ENCODE measurements around the gene LYST. TPM values are rescaled to one million over a fixed set of nuclear protein-coding genes. Genes with fewer than 3 reads are reported as not detected.

LYST gene
- polyA plus RNA-seq, 1 donor (not counting 4 experiments of a cell fraction or from before 2014, with no cell fraction given), result 24.7 TPM

DNA sequence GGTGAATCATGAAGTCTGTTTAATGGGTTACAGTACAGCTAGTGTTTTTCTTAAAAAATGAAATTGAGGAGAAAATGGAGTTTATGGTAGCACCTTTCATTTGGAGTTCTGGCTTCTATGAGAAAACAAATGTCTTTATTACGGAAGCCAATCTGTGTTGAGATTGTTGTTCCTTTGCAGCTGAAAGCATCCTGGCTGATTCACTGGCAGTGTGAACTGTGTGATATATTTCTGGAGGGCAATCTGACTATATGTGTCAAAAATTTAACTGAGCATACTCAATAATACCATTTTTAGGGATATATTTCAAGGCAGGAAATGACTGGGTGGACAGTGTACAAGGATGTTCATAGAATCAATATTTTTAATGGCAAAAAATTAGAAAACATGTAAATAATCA is 46.6 kb upstream of the LYST start:
- Histone ChIP-seq H3K4me3 (ENCODE audit: control insufficient read depth in 2 of 3, extremely low read depth in 1 of 3, insufficient read depth in 2 of 3, low read depth in 1 of 3, low read length in 3 of 3) (no peak overlapping the region), H3K27ac (ENCODE audit: control insufficient read depth, insufficient read depth, low read length) (peak overlapping the region; percentile 86), H3K27me3 (ENCODE audit: control insufficient read depth, extremely low read depth, insufficient read depth, low read length) (no peaks in the 10 kb centered on the region), H3K9me3 (ENCODE audit: control insufficient read depth, low read depth, low read length) (no peaks in the 10 kb centered on the region), H2AFZ (ENCODE audit: control insufficient read depth, low read length) (peak overlapping the region; percentile 1), H3K4me1 (ENCODE audit: control insufficient read depth, extremely low read depth, insufficient read depth, low read length) (peaks cover 67% of the 10 kb centered on the region), H3K4me2 (ENCODE audit: control insufficient read depth, extremely low read depth, insufficient read depth, low read depth, low read length) (peak overlapping the region; percentile 49), H4K20me1 (ENCODE audit: control insufficient read depth, extremely low read depth, insufficient read depth, low read length) (no peaks in the 10 kb centered on the region), H3K79me2 (ENCODE audit: control insufficient read depth, insufficient read depth, low read length) (peaks cover 2% of the 10 kb centered on the region), H3K36me3 (ENCODE audit: control insufficient read depth in 2 of 2, extremely low read depth in 1 of 2, insufficient read depth in 2 of 2, low read length in 2 of 2) (no peaks in the 10 kb centered on the region), H3K9me1 (ENCODE audit: control insufficient read depth, extremely low read depth, insufficient read depth, low read length) (no peaks in the 10 kb centered on the region), H3K9ac (ENCODE audit: control insufficient read depth, extremely low read depth, insufficient read depth, low read length) (peak overlapping the region; percentile 42)
- TF ChIP-seq, protein P1, sequence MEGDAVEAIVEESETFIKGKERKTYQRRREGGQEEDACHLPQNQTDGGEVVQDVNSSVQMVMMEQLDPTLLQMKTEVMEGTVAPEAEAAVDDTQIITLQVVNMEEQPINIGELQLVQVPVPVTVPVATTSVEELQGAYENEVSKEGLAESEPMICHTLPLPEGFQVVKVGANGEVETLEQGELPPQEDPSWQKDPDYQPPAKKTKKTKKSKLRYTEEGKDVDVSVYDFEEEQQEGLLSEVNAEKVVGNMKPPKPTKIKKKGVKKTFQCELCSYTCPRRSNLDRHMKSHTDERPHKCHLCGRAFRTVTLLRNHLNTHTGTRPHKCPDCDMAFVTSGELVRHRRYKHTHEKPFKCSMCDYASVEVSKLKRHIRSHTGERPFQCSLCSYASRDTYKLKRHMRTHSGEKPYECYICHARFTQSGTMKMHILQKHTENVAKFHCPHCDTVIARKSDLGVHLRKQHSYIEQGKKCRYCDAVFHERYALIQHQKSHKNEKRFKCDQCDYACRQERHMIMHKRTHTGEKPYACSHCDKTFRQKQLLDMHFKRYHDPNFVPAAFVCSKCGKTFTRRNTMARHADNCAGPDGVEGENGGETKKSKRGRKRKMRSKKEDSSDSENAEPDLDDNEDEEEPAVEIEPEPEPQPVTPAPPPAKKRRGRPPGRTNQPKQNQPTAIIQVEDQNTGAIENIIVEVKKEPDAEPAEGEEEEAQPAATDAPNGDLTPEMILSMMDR (optimal IDR thresholded peaks at IDR 0.05 in 1 of 3, IDR thresholded peaks at IDR 0.05 in 1 of 3, conservative IDR thresholded peaks at IDR 0.05 in 1 of 3; ENCODE audit: extremely low read depth in 1 of 3, insufficient read depth in 2 of 3, low read length in 3 of 3), result no peak
- no peak for TF ChIP-seq EZH2 (IDR thresholded peaks at IDR 0.05; ENCODE audit: low read length)
- FAIRE-seq (peak; percentile 52), DNase-seq (ENCODE audit: low read depth, low spot score) (no peak)
- dilution Hi-C loops (cut with MboI; ENCODE audit: extremely low pct_ligation_motif_present, low sequenced_read_pairs), result no loop called here

DNA sequence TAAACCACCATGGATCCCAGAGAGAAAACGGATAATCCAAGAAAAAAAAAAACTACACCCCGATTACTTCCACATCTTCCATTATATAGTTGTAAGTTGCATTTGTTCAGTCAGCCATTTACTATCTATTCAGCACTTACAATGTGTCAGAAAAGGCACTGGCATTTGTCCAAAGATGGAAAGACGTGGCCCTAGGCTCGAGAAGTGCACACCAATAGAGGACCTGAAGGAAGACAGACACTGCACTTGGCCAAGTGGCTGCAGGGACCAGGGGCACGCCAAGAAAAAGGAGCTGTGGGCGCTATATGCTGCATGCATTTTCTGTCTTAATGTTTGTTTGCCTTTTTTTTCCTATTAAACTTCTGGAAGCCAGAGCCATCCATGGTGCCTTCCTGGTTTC is 45.2 kb upstream of the LYST start:
- H3K4me1 ChIP-seq (ENCODE audit: control insufficient read depth, extremely low read depth, insufficient read depth, low read length), result peaks cover 62% of the 10 kb centered on the region
- H3K4me3 ChIP-seq (ENCODE audit: control insufficient read depth in 2 of 3, extremely low read depth in 1 of 3, insufficient read depth in 2 of 3, low read depth in 1 of 3, low read length in 3 of 3), result no peak overlapping the region
- no peaks in the 10 kb centered on the region for H3K9me1 ChIP-seq (ENCODE audit: control insufficient read depth, extremely low read depth, insufficient read depth, low read length)
- no peaks in the 10 kb centered on the region for H4K20me1 ChIP-seq (ENCODE audit: control insufficient read depth, extremely low read depth, insufficient read depth, low read length)
- H3K36me3 ChIP-seq (ENCODE audit: control insufficient read depth in 2 of 2, extremely low read depth in 1 of 2, insufficient read depth in 2 of 2, low read length in 2 of 2), result no peaks in the 10 kb centered on the region
- no peaks in the 10 kb centered on the region for H3K27me3 ChIP-seq (ENCODE audit: control insufficient read depth, extremely low read depth, insufficient read depth, low read length)
- no peaks in the 10 kb centered on the region for H3K9me3 ChIP-seq (ENCODE audit: control insufficient read depth, low read depth, low read length)
- H3K4me2 ChIP-seq (ENCODE audit: control insufficient read depth, extremely low read depth, insufficient read depth, low read depth, low read length), result no peak overlapping the region
- H2AFZ ChIP-seq (ENCODE audit: control insufficient read depth, low read length), result no peak overlapping the region
- dilution Hi-C loops (cut with MboI; ENCODE audit: extremely low pct_ligation_motif_present, low sequenced_read_pairs), result no loop called here
- TF ChIP-seq, protein P1 (optimal IDR thresholded peaks at IDR 0.05 in 1 of 3, IDR thresholded peaks at IDR 0.05 in 1 of 3, conservative IDR thresholded peaks at IDR 0.05 in 1 of 3; ENCODE audit: extremely low read depth in 1 of 3, insufficient read depth in 2 of 3, low read length in 3 of 3), result no peak
- no peak for TF ChIP-seq EZH2 (IDR thresholded peaks at IDR 0.05; ENCODE audit: low read length)
- no peak for FAIRE-seq
- DNase-seq (ENCODE audit: low read depth, low spot score), result no peak
- peaks cover 2% of the 10 kb centered on the region for H3K79me2 ChIP-seq (ENCODE audit: control insufficient read depth, insufficient read depth, low read length)
- peak overlapping the region; percentile 86 for H3K27ac ChIP-seq (ENCODE audit: control insufficient read depth, insufficient read depth, low read length)
- no peak overlapping the region for H3K9ac ChIP-seq (ENCODE audit: control insufficient read depth, extremely low read depth, insufficient read depth, low read length)
